Measurements from ENCODE around the gene SENP7.
"Not testable (repeated sequence)": the region's sequence is repeated elsewhere in the genome, so short reads cannot be mapped to it uniquely, and the experiment has no call there.

SENP7 gene

GRCh38 chr3:101454629-101455028, 58.4 kb downstream of the SENP7 start:
- no peak for DNase-seq (ENCODE audit: low spot score)

- DNase-seq (ENCODE audit: low spot score): no peak
These were observed 59.1 kb downstream of the SENP7 start for GRCh38 chr3:101453961-101454360.

- not testable (repeated sequence) for DNase-seq (ENCODE audit: low spot score)
These were observed 74.4 kb downstream of the SENP7 start for GRCh38 chr3:101438641-101439040.

GRCh38 chr3:101433652-101434051, 79.4 kb downstream of the SENP7 start:
- DNase-seq (ENCODE audit: low spot score): no peak

GRCh38 chr3:101423984-101424888, 88.8 kb downstream of the SENP7 start:
- DNase-seq (ENCODE audit: low spot score): no peak

- no peak for DNase-seq (ENCODE audit: low spot score)
These were observed 94.2 kb downstream of the SENP7 start for GRCh38 chr3:101418851-101419250.

- DNase-seq (ENCODE audit: low spot score): no peak
These were observed 98.9 kb downstream of the SENP7 start for GRCh38 chr3:101414121-101414520.

- no peak for DNase-seq (ENCODE audit: low spot score)
These were observed 99.4 kb downstream of the SENP7 start for GRCh38 chr3:101413656-101414055.

- no peak for DNase-seq (ENCODE audit: low spot score)
These were observed 121.5 kb downstream of the SENP7 start for GRCh38 chr3:101391413-101391950.

GRCh38 chr3:101388706-101389105, 124.3 kb downstream of the SENP7 start:
- no peak for DNase-seq (ENCODE audit: low spot score)

- DNase-seq (ENCODE audit: low spot score): no peak
These were observed 125.7 kb downstream of the SENP7 start for GRCh38 chr3:101387351-101387750.

GRCh38 chr3:101384426-101384825, 128.6 kb downstream of the SENP7 start:
- DNase-seq (ENCODE audit: low spot score): no peak

- no peak for DNase-seq (ENCODE audit: low spot score)
These were observed 129.4 kb downstream of the SENP7 start for GRCh38 chr3:101383656-101384055.

- DNase-seq (ENCODE audit: low spot score): no peak
These were observed 129.8 kb downstream of the SENP7 start for GRCh38 chr3:101383156-101383575.

GRCh38 chr3:101381809-101382208, 131.2 kb downstream of the SENP7 start:
- peak; percentile 68 for DNase-seq (ENCODE audit: low spot score)

- DNase-seq (ENCODE audit: low spot score): no peak
These were observed 133.2 kb downstream of the SENP7 start for GRCh38 chr3:101379658-101380376.

- DNase-seq (ENCODE audit: low spot score): no peak
These were observed 135.2 kb downstream of the SENP7 start for GRCh38 chr3:101377796-101378195.

- no peak for DNase-seq (ENCODE audit: low spot score)
These were observed 135.8 kb downstream of the SENP7 start for GRCh38 chr3:101377209-101377608.

- DNase-seq (ENCODE audit: low spot score): no peak
These were observed 137.4 kb downstream of the SENP7 start for GRCh38 chr3:101375586-101375985.

- no peak for DNase-seq (ENCODE audit: low spot score)
These were observed 150.6 kb downstream of the SENP7 start for GRCh38 chr3:101362406-101362805.

- no peak for DNase-seq (ENCODE audit: low spot score)
These were observed 161.2 kb downstream of the SENP7 start for GRCh38 chr3:101351829-101352228.

GRCh38 chr3:101340591-101340990, 172.4 kb downstream of the SENP7 start:
- no peak for DNase-seq (ENCODE audit: low spot score)

- DNase-seq (ENCODE audit: low spot score): no peak
These were observed 179.1 kb downstream of the SENP7 start for GRCh38 chr3:101333883-101334282.

Data from hematopoietic multipotent progenitor cell treated with erythropoietin and hydrocortisone succinate and interleukin-3 and kit ligand, for 15 days (in vitro differentiated cells).